Esophagus muscularis mucosa (tissue), 4 donors: ENCODE results near the gene F13A1.

Experiments used
- CTCF ChIP-seq, 3 experiments: fragments of 200-600 bp in 2 of 3; fragments of 450-650 bp in 1 of 3; sonication (generic) in 2 of 3; IDR thresholded peaks; one replicate each; pipeline ENCODE4 v1.5.1; 2017 to 2019; ENCODE audit warnings: antibody characterized with exemption in 3 of 3, mild to moderate bottlenecking in 2 of 3, moderate library complexity in 1 of 3
- EP300 ChIP-seq: sonication (generic); formaldehyde crosslinking; IDR thresholded peaks from one replicate; pipeline ENCODE4 v1.6.1; 2017; ENCODE audit warnings: antibody characterized with exemption
- POLR2A ChIP-seq: fragments of 450-650 bp; IDR thresholded peaks from one replicate; pipeline ENCODE4 v1.6.1; 2017; ENCODE audit warnings: antibody characterized with exemption, moderate library complexity, mild to moderate bottlenecking, low read depth
- POLR2AphosphoS5 ChIP-seq, 2 donors: sonication (generic); formaldehyde crosslinking; IDR thresholded peaks; one replicate each; pipeline ENCODE4 v1.6.1; 2017; ENCODE audit warnings: antibody characterized with exemption in 2 of 2

- no peak for TF ChIP-seq POLR2AphosphoS5 (IDR thresholded peaks at IDR 0.05)
- no peak for TF ChIP-seq CTCF (IDR thresholded peaks at IDR 0.05)
- no peak for TF ChIP-seq POLR2A
- TF ChIP-seq EP300: no peak
Measured at GRCh38 chr6:6270948-6271535, 49.4 kb downstream of the F13A1 start.
